GM21381 (cell line): ENCODE data around the gene PARL.
A peak's percentile ranks its signal among the peaks of the same experiment; 100 is the strongest.

Source experiments
- ATAC-seq: cut with Tn5 transposase; IDR thresholded peaks from one replicate; pipeline ENCODE4 v1.9.1; 2021; ENCODE audit warnings: mild to moderate bottlenecking, moderate library complexity; ENCODE audit not compliant: unreplicated experiment

PARL gene

DNA sequence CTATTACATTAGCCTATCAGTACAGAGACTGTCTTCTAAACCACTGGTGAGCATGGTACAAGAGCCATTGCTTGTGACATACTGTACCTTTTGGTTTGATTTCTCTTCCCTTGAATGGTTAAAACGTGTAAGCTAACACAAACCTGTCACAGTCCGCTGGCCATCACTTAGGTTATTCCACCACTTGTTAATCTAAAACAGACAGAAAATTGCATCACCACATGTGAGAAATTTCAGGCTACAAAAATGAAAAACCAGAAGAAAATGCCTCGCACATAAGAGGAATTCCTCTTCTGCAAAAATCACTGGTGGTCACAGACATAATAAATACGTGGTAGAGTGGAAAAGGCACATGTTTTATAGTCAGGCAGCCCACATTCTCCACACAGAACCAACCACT lies 22.1 kb downstream of the PARL start:
- no peak for ATAC-seq

DNA sequence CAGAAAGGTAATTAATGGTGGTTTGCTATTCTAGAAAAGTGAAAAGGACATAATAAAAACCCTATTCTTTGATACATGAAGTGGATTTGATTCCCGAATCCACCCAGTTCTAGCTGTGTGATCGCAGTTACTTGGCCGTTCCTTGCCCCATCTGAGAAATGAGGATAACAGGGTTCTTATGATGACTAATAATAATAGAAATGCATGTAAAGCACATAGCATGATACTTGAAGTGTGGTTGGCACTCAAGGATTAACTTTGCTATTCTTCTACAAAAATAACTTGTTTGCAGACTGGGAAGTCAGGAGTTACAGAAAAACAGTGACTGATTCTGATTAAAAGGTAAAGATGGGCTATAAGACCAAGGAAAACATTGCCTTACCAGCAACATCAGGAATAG lies 26.8 kb downstream of the PARL start:
- ATAC-seq, result no peak

DNA sequence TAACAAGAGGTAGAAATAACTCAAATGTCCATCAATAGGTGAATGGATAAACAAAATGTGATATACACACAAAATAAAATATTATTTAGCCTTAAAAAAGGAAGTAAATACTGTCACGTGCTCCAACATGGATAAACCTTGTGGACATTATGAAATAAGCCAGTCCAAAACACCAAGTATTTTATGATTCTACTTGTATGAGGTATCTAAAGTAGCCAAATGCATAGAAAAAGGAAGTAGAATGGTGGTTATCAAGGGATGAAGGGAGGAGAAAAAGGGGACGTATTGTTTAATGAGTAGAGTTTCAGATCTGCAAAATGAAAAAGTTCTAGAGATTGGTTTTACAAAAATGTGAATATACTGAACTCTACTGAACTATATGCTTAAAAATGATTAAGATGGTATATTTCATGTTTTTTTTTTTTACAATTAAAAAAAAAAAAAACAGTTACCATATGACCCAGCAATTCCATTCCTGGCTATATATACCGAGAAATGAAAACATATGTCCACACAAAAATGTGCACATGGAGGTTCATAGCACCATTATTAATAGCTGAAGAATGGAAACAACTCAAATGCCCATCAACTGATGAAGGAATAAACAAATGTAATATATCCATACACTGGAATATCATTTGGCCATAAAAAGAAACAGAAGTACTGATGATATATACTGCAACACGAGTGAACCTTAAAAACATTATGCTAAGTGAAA lies 30.2 kb downstream of the PARL start:
- no peak for ATAC-seq

- no peak for ATAC-seq
Measured at GRCh38 chr3:183845608-183846288, 38.9 kb downstream of the PARL start.

GRCh38 chr3:183845090-183845489 lies 39.6 kb downstream of the PARL start:
- ATAC-seq, result no peak

DNA sequence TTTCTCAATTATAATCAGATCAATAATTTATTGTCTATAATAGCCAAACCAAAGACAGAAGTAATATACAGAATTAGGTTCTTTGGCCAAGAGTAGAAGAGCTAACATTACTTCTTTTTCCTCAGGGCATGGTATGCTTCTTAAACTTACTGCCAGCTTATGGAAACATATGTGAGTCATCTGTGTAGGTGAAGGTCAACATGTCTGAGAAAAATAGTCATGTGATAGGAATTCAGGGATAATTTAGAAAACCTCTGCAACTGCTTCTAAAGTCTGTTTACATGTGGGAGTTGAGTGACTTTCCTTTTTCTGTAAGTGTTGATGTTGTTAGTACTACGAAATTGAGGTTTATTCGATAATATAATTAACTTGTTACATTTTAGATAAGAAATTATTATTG lies 40.1 kb downstream of the PARL start:
- ATAC-seq, result no peak

DNA sequence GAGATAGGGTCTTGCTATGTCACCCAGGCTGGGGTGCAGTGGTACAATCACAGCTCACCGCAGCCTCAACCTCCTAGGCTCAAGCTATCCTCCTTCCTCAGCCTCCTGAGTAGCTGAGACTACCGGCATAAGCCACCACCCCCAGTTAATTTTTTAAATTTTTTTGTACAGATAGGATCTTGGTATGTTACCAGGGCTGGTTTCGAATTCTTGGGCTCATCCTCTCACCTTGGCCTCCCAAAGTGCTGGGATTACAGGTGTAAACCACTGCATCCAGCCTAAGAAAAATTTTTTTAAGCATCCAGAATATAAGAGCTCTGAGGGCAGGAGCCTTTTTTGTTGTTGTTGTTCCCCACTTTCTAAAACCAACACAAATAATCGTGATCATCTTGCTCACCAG lies 44.9 kb downstream of the PARL start:
- no peak for ATAC-seq

DNA sequence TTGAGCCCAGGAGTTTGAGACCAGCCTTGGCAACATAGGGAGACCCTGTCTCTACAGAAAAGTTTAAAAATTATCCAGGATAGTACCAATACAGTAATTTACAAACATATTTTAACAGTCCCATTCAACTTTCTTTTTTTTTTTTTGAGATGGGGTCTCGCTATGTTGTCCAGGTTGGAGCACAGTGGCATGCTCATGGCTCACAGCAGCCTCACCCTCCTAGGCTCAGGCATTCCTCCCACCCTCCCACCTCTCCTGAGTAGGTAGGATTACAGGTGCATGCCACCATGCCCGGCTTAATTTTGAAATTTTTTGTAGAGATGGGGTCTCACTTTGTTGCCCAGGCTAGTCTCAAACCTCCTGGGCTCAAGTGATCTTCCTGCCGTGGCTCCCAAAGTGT lies 46.8 kb downstream of the PARL start:
- ATAC-seq, result no peak

DNA sequence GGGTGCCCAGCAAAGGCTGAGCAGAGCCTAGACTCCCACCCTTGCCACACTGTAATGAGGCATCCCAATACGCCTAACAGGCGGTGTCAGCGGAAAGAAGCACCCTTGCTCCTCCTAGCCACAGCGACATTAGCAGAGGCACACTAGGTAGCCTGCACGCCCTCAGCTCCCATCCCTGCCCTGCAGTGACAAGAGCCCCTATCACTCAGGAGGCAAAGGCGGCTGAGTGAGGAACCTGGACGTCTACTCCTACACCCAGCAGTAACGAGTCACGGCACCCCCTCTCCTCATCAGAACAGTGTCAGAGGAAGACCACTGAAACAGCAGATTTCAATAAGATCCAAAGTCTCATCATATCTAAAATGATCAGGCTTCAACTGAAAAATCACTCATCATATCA lies 47.3 kb downstream of the PARL start:
- no peak for ATAC-seq

DNA sequence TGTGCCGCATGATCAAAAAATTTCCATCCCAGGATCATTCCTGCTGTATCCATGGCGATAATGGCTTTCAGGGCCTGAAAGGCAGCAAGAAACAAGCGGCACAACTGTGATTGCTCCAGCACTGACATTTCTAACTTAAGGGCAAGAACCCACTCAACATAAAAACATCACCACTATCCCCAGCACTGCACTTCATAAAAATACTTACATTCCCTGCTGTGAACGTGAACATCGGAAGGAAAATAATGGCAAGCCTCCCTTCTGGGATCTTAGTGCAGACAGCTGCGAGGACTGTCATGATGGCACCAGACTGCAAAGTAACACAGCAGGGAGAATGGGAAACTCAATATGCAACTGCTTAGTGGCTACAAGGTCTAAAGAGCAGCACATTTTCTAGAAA lies 51.2 kb downstream of the PARL start:
- no peak for ATAC-seq

- no peak for ATAC-seq
Measured at GRCh38 chr3:183830187-183830586, 54.5 kb downstream of the PARL start.

DNA sequence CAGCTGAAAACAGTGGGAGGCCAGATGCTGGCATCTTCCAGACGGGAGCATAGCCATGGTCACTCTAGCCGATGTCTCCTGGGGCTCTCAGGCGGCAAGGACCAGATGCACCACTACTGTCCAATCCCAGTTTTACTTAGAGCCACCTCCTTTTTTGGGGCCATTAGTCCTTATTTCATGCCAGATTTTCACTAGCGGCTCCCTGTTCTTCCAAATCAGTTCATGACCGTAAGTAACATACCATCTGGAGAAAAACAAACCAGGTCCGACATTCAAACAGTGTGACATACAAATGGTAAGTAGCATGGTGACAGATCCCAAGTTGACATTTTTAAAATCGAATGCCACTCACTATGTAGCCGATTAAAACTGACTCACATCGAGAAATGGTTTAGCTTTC lies 55.2 kb downstream of the PARL start:
- no peak for ATAC-seq

DNA sequence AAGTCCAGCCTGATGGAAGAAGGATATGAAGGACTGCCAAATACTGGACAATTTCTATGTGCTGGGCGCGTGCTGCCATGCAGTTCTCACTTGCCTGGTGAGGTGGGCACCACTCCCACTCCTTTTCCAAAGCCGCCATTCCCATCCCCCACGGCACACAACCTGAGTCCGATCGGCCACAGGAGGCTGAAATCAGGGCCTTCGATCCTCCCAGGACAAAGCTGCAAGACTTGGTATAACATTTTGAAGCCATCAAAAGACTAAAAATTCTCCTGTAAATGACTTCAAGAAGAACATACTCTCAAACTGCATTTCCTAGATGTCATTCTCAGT lies 56.2 kb downstream of the PARL start:
- no peak for ATAC-seq

GRCh38 chr3:183827809-183828537 lies 56.7 kb downstream of the PARL start:
- ATAC-seq, result no peak

DNA sequence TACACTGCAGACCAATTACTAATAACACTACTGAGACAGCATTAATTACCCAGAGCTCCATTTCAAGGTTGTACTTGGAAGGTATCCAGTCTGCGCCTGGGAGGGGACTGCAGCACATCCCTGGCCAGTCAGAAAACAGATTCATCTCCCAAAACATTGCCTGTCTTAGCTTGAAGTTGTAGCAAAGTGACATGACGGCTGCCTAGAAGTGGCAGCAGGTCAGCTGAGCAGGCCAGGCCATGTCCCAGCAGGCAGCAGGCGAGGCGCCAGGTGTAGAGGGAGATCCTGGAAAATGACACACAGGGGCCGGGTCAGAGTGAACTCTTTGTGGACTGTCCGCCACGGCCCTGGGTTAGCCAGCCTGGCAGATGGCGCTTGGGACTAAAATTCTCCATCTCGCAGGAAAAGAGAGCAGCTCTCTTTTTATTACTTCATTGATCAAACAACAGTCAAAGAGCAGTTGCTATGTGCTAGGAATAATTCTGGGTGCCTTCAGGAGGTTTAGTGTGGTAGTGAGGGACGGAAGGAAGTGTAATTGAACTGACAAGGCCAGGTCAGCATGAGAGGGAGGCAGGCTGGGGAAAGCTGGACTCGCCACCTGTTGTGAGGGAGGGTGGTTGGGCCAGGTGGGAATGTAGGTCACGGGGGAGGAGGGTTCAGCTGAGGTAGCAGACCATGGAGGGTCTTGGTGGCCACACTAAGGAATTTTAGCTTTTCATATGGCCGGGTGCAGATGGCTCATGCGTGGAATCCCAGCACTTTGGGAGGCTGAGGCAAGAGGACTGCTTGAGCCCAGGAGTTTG lies 58.0 kb downstream of the PARL start:
- ATAC-seq, result no peak

DNA sequence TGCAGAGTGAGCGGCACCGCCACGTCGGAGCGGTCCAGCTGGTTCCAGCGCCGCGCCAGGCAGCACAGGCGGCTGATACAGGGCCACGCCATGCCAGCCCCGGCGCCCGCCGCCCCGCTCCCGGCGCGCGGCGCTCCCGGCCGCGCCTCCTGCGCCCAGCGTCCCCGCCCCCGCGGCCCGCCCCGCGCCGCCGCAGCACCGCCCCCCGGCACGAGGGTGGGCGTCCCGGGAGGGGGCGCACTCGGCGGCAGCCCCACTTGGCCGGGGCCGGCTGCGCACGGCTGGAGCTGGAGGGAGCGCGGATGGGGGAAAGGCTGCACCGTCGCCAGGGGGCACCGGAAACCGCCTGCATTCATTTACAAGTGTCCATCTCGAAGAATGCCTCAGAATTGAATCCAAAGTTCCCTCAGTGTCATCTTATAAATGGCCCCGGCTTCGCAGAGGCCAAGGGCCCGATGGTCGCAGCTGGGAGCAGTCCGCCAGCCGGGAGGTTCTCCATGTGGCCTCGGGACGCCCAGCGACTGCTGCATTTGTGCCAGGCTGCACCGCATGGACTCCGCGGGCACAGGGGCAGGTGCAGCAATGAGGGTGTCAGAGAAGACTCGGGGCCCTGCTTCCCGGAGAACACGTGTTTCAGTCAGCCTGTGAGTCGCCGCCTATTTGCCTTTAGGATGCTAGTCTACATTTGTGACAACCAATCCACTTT lies 59.1 kb downstream of the PARL start, which contains the start of gene MAP6D1:
TSS of gene MAP6D1 (minus strand) at position 122 of the 706 bp plus-strand sequence. CDS start at position 92, 30 bp downstream.
- peak; percentile 57 for ATAC-seq

GRCh38 chr3:183824761-183825455 lies 59.8 kb downstream of the PARL start:
- ATAC-seq, result peak; percentile 25

DNA sequence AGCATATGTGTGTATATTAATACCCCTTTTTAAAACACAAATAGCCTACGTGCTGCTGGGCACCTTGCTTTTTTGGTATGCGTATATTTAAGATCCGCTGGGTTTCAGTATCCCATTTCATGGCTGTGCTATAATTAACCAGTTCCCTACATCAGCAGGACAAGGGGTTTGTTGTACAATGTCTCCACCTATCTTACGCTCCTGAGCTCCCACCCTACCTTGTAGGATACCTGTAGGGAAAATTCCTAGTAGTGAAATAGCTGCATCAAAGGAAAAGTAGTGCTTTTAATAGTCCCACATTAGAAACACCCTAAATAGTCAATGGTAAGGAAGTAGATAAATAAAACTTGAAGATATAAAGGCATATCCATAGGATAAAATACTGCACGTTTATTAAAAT lies 60.7 kb downstream of the PARL start:
- no peak for ATAC-seq

GRCh38 chr3:183822631-183823030 lies 62.0 kb downstream of the PARL start:
- no peak for ATAC-seq

GRCh38 chr3:183819831-183820230 lies 64.8 kb downstream of the PARL start:
- no peak for ATAC-seq
